HepG2 (cell line): Measurements from ENCODE around the gene CREG2. TPM values are rescaled to one million over a fixed set of nuclear protein-coding genes. Genes with fewer than 3 reads are reported as not detected.

Source experiments
- AKAP8 ChIP-seq: sonication (generic); formaldehyde crosslinking; IDR thresholded peaks from 2 replicates; pipeline ENCODE4 v1.5.1; 2020; ENCODE audit warnings: mild to moderate bottlenecking, missing genetic modification reagents
- ATF5 ChIP-seq: sonication (generic); formaldehyde crosslinking; IDR thresholded peaks from 2 replicates; pipeline ENCODE4 v1.4.0; 2020; ENCODE audit warnings: mild to moderate bottlenecking, low read depth, missing genetic modification reagents
- CBX1 ChIP-seq: IDR thresholded peaks from one replicate; pipeline ENCODE4 v1.6.1; 2016; ENCODE audit warnings: antibody characterized with exemption, low read depth
- CREB3 ChIP-seq: sonication (generic); formaldehyde crosslinking; IDR thresholded peaks from 2 replicates; pipeline ENCODE4 v1.5.0; 2020; ENCODE audit warnings: missing genetic modification reagents
- DNMT3B ChIP-seq: conservative IDR thresholded peaks from 2 replicates; pipeline ENCODE4 v1.6.1; 2016; ENCODE audit warnings: missing biosample characterization, control low read depth
- FOXP1 ChIP-seq, 2 experiments: fragments of 450-650 bp in 1 of 2; IDR thresholded peaks; 2 replicates each; pipeline ENCODE4 v1.6.1; 2017 to 2018; ENCODE audit warnings: antibody characterized with exemption in 1 of 2
- HMGXB4 ChIP-seq, 2 experiments: sonication (generic) in 1 of 2; formaldehyde crosslinking in 1 of 2; IDR thresholded peaks; 2 replicates each; pipeline versions ENCODE4 v1.4.0 to v1.6.1; 2018 to 2020; ENCODE audit warnings: missing genetic modification reagents in 2 of 2, borderline replicate concordance in 1 of 2, low read depth in 1 of 2, mild to moderate bottlenecking in 1 of 2, missing biosample characterization in 1 of 2
- HOXD1 ChIP-seq: sonication (generic); formaldehyde crosslinking; IDR thresholded peaks from 2 replicates; pipeline ENCODE4 v1.5.0; 2020; ENCODE audit warnings: missing genetic modification reagents
- IRX3 ChIP-seq: sonication (generic); formaldehyde crosslinking; IDR thresholded peaks from 2 replicates; pipeline ENCODE4 v1.8.1; 2023; ENCODE audit warnings: mild to moderate bottlenecking, low read depth, missing genetic modification reagents, borderline replicate concordance
- JUNB ChIP-seq: sonication (generic); formaldehyde crosslinking; IDR thresholded peaks from 2 replicates; pipeline ENCODE4 v1.8.0; 2022; ENCODE audit warnings: missing genetic modification reagents, mild to moderate bottlenecking, borderline replicate concordance
- KDM6A ChIP-seq: IDR thresholded peaks from 2 replicates; pipeline ENCODE4 v1.6.1; 2016; ENCODE audit warnings: low read depth
- KMT2A ChIP-seq: sonication (generic); formaldehyde crosslinking; IDR thresholded peaks from 2 replicates; pipeline ENCODE4 v1.4.0; 2020; ENCODE audit warnings: missing genetic modification reagents
- NFKBIZ ChIP-seq: IDR thresholded peaks from 2 replicates; pipeline ENCODE4 v1.6.1; 2018; ENCODE audit warnings: missing genetic modification reagents, missing compliant biosample characterization
- NPAS2 ChIP-seq: sonication (generic); formaldehyde crosslinking; IDR thresholded peaks from 2 replicates; pipeline ENCODE4 v1.8.0; 2022; ENCODE audit warnings: mild to moderate bottlenecking, missing genetic modification reagents, borderline replicate concordance
- RORA ChIP-seq: sonication (generic); formaldehyde crosslinking; IDR thresholded peaks from 2 replicates; pipeline ENCODE4 v1.5.0; 2020; ENCODE audit warnings: mild to moderate bottlenecking, missing genetic modification reagents, moderate library complexity
- SMARCE1 ChIP-seq: fragments of 450-650 bp; IDR thresholded peaks from 2 replicates; pipeline ENCODE4 v1.6.1; 2017; ENCODE audit warnings: borderline replicate concordance
- SP5 ChIP-seq: IDR thresholded peaks from 2 replicates; pipeline ENCODE4 v1.6.1; 2016; ENCODE audit warnings: low read depth, borderline replicate concordance
- TGIF2 ChIP-seq: IDR thresholded peaks from 2 replicates; pipeline ENCODE4 v1.6.1; 2016; ENCODE audit warnings: control low read depth, missing compliant biosample characterization
- XRCC5 ChIP-seq: fragments of 200-400 bp; formaldehyde crosslinking; optimal IDR thresholded peaks from 2 replicates; pipeline ENCODE3; 2017; ENCODE audit warnings: mild to moderate bottlenecking, low read length
- ZBTB38 ChIP-seq: sonication (generic); formaldehyde crosslinking; IDR thresholded peaks from 2 replicates; pipeline ENCODE4 v1.5.1; 2020; ENCODE audit warnings: mild to moderate bottlenecking, missing genetic modification reagents
- ZFP36 ChIP-seq: fragments of 150-350 bp; IDR thresholded peaks from 2 replicates; pipeline ENCODE4 v1.6.1; 2018; ENCODE audit warnings: borderline replicate concordance, low read length, low read depth; ENCODE audit not compliant: partially characterized antibody
- ZNF274 ChIP-seq: sonication (generic); formaldehyde crosslinking; IDR thresholded peaks from 2 replicates; pipeline ENCODE4 v1.5.1; 2020; ENCODE audit warnings: mild to moderate bottlenecking, missing genetic modification reagents
- ZNF317 ChIP-seq: sonication (generic); formaldehyde crosslinking; IDR thresholded peaks from 2 replicates; pipeline ENCODE4 v1.5.0; 2020; ENCODE audit warnings: mild to moderate bottlenecking, missing genetic modification reagents
- ZNF44 ChIP-seq: sonication (generic); formaldehyde crosslinking; IDR thresholded peaks from 2 replicates; pipeline ENCODE4 v1.5.1; 2020; ENCODE audit warnings: mild to moderate bottlenecking, missing genetic modification reagents
- ZNF710 ChIP-seq: sonication (generic); formaldehyde crosslinking; IDR thresholded peaks from 2 replicates; pipeline ENCODE4 v1.5.0; 2020; ENCODE audit warnings: mild to moderate bottlenecking, missing genetic modification reagents, borderline replicate concordance
- ZSCAN21 ChIP-seq: sonication (generic); formaldehyde crosslinking; IDR thresholded peaks from 2 replicates; pipeline ENCODE4 v1.8.0; 2022; ENCODE audit warnings: mild to moderate bottlenecking, missing genetic modification reagents, moderate library complexity, borderline replicate concordance
- polyA plus RNA-seq, 8 experiments: library from polyadenylated mRNA; depleted of rRNA in 3 of 8; stranded (reverse) in 7 of 8; unstranded in 1 of 8; fragments of >200 nt; fragmentation: Illumina TruSeq in 4 of 8; extraction: Trizol in 4 of 8; gene quantifications; 2 replicates each; pipeline versions ENCODE4 v1.2.1 to v1.2.3, GENCODE V29; 2011 to 2016; ENCODE audit warnings: low read depth in 4 of 8, missing spikeins in 1 of 8, mixed read lengths in 1 of 8; ENCODE audit not compliant: insufficient read depth in 1 of 8
- total RNA-seq, 5 experiments: library from RNA; depleted of rRNA; stranded (reverse); fragments of >200 nt; fragmentation: Illumina TruSeq; extraction: Trizol; gene quantifications; 2 replicates each; pipeline ENCODE4 v1.2.3, GENCODE V29; 2016; ENCODE audit warnings: low read depth in 1 of 5

CREG2 gene
- total and polyA plus RNA-seq, 2 of the 13 experiments (the other 11 are each of a cell fraction or from before 2014, with no cell fraction given) = 0.18 to 0.26 TPM

GRCh38 chr2:101332885-101333766 lies 54.2 kb downstream of the CREG2 start (continued):
- TF ChIP-seq IRX3 (no peak), NPAS2 (CRISPR knock-in tag) (no peak), JUNB (CRISPR knock-in tag) (no peak), CREB3 (CRISPR knock-in tag) (no peak), ZNF44 (peak; percentile 88), NFKBIZ (peak; percentile 63; the same call in 1 of the 2 replicates), KDM6A (CRISPR knock-in tag) (peak; percentile 59), HMGXB4 (CRISPR knock-in tag; IDR thresholded peaks at IDR 0.05; ENCODE audit: borderline replicate concordance in 1 of 2, low read depth in 1 of 2) (no peak), ZFP36 (no peak), KMT2A (CRISPR knock-in tag) (no peak), CBX1 (no peak), FOXP1 (IDR thresholded peaks at IDR 0.05) (no peak), FOXP1 (CRISPR knock-in tag; IDR thresholded peaks at IDR 0.05) (peak; percentile 71), ZBTB38 (CRISPR knock-in tag) (no peak), ZNF317 (CRISPR knock-in tag) (no peak), AKAP8 (CRISPR knock-in tag) (no peak), ZNF710 (CRISPR knock-in tag) (peak; percentile 96), ATF5 (CRISPR knock-in tag) (no peak), DNMT3B (no peak), RORA (0 out of 2 replicates have a peak, but pooled peaks have one; percentile 64), XRCC5 (no peak), TGIF2 (CRISPR knock-in tag) (no peak), ZNF274 (CRISPR knock-in tag) (no peak), HOXD1 (CRISPR knock-in tag) (no peak; the same call in 1 of the 2 replicates), SMARCE1 (no peak), ZSCAN21 (no peak), SP5 (CRISPR knock-in tag) (no peak)
